ENCODE measurements around the gene TOX2. TPM values are rescaled to one million over a fixed set of nuclear protein-coding genes. Genes with fewer than 3 reads are reported as not detected.

The TOX2 gene
- total RNA-seq, 1 experiment from 2014 or later: 2.7 TPM

- intact Hi-C loops (cut with micrococcal nuclease): no loop called here
- peaks cover 5% of the 10 kb centered on the region for H3K4me1 Mint-ChIP-seq (ENCODE audit: insufficient read depth, unreplicated experiment)
- no peak for DNase-seq (ENCODE audit: unreplicated experiment)
- H3K9me3 Mint-ChIP-seq (ENCODE audit: unreplicated experiment): no peaks in the 10 kb centered on the region
- H3K27me3 Mint-ChIP-seq (ENCODE audit: insufficient read depth, unreplicated experiment): no peaks in the 10 kb centered on the region
- no TSS peak for BruUV-seq (replicated peaks)
- ChIA-PET POLR2A (no interaction called here), CTCF (interaction anchor here (0.6 to 3.3 kb wide), 4 partner anchors 8 to 1658 kb away, joined by 3 to 24 read pairs (median 4); no protein-coding TSS in a partner anchor)
- H3K27ac Mint-ChIP-seq (ENCODE audit: low read depth, unreplicated experiment): no peak overlapping the region
- TF ChIP-seq CTCF (IDR thresholded peaks at IDR 0.05; ENCODE audit: unreplicated experiment): no peak
- H3K36me3 Mint-ChIP-seq (ENCODE audit: insufficient read depth, unreplicated experiment): peaks cover 6% of the 10 kb centered on the region
- H3K4me3 Mint-ChIP-seq (ENCODE audit: unreplicated experiment): no peak overlapping the region
Measured at GRCh38 chr20:44075191-44075949, 160.7 kb downstream of the TOX2 start.

GRCh38 chr20:44075950-44076232 is 161.2 kb downstream of the TOX2 start:
- intact Hi-C loops (cut with micrococcal nuclease): no loop called here
- no TSS peak for BruUV-seq (replicated peaks)
- peaks cover 6% of the 10 kb centered on the region for H3K36me3 Mint-ChIP-seq (ENCODE audit: insufficient read depth, unreplicated experiment)
- H3K4me1 Mint-ChIP-seq (ENCODE audit: insufficient read depth, unreplicated experiment): peaks cover 6% of the 10 kb centered on the region
- no peaks in the 10 kb centered on the region for H3K27me3 Mint-ChIP-seq (ENCODE audit: insufficient read depth, unreplicated experiment)
- ChIA-PET CTCF (interaction anchor here (0.6 to 3.3 kb wide), 3 partner anchors 231 to 387 kb away, joined by 3 to 24 read pairs (median 5); no protein-coding TSS in a partner anchor), POLR2A (no interaction called here)
- TF ChIP-seq CTCF (IDR thresholded peaks at IDR 0.05; ENCODE audit: unreplicated experiment): no peak
- DNase-seq (ENCODE audit: unreplicated experiment): no peak
- no peak overlapping the region for H3K27ac Mint-ChIP-seq (ENCODE audit: low read depth, unreplicated experiment)
- no peaks in the 10 kb centered on the region for H3K9me3 Mint-ChIP-seq (ENCODE audit: unreplicated experiment)
- H3K4me3 Mint-ChIP-seq (ENCODE audit: unreplicated experiment): no peak overlapping the region

GRCh38 chr20:44079291-44079690 is 164.6 kb downstream of the TOX2 start:
- no peaks in the 10 kb centered on the region for H3K9me3 Mint-ChIP-seq (ENCODE audit: unreplicated experiment)
- ChIA-PET CTCF (interaction anchor here (0.7 to 16.2 kb wide), 15 partner anchors 11 to 630 kb away, joined by 3 to 521 read pairs (median 6); no protein-coding TSS in a partner anchor), POLR2A (interaction anchor here (1.7 kb wide), 1 partner anchor 328 kb away, joined by 11 read pairs; no protein-coding TSS in a partner anchor)
- peaks cover 6% of the 10 kb centered on the region for H3K36me3 Mint-ChIP-seq (ENCODE audit: insufficient read depth, unreplicated experiment)
- BruUV-seq (replicated peaks): no TSS peak
- peaks cover 12% of the 10 kb centered on the region for H3K4me1 Mint-ChIP-seq (ENCODE audit: insufficient read depth, unreplicated experiment)
- intact Hi-C loops (cut with micrococcal nuclease): no loop called here
- H3K27ac Mint-ChIP-seq (ENCODE audit: low read depth, unreplicated experiment): no peak overlapping the region
- no peaks in the 10 kb centered on the region for H3K27me3 Mint-ChIP-seq (ENCODE audit: insufficient read depth, unreplicated experiment)
- no peak for DNase-seq (ENCODE audit: unreplicated experiment)
- no peak overlapping the region for H3K4me3 Mint-ChIP-seq (ENCODE audit: unreplicated experiment)
- no peak for TF ChIP-seq CTCF (IDR thresholded peaks at IDR 0.05; ENCODE audit: unreplicated experiment)

DNA sequence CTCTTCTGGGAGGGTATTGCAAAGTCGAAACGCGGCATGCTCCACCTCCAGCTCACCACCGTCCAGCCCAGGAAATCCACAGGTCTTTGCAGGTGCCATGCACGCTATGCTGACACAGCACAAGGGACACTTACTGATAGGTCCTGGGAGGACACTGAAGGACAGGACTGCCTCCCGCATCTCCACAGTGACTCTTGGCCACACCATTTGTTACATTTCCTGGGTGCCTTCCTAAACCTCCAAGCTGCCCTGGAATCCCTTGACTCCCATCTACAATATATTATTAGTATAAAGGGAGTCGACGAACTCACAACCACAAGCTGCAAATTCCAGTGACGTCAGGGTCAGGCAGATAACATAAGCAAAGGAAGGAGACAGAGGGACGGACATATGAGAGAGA is 165.4 kb downstream of the TOX2 start:
- intact Hi-C loops (cut with micrococcal nuclease): loop anchor here (1.0 to 5.0 kb wide), 6 partner anchors 103 to 631 kb away; no protein-coding TSS in a partner anchor
- TF ChIP-seq CTCF (IDR thresholded peaks at IDR 0.05; ENCODE audit: unreplicated experiment): no peak
- H3K4me3 Mint-ChIP-seq (ENCODE audit: unreplicated experiment): no peak overlapping the region
- CTCF ChIA-PET: interaction anchor here (0.6 to 16.2 kb wide), 73 partner anchors 8 to 1947 kb away, joined by 3 to 521 read pairs (median 4); no protein-coding TSS in a partner anchor
- DNase-seq (ENCODE audit: unreplicated experiment): no peak
- no peaks in the 10 kb centered on the region for H3K9me3 Mint-ChIP-seq (ENCODE audit: unreplicated experiment)
- POLR2A ChIA-PET: interaction anchor here (0.7 to 1.9 kb wide), 4 partner anchors 10 to 331 kb away, joined by 3 to 11 read pairs (median 6); no protein-coding TSS in a partner anchor
- BruUV-seq (replicated peaks): no TSS peak
- no peaks in the 10 kb centered on the region for H3K27me3 Mint-ChIP-seq (ENCODE audit: insufficient read depth, unreplicated experiment)
- H3K27ac Mint-ChIP-seq (ENCODE audit: low read depth, unreplicated experiment): no peak overlapping the region
- H3K36me3 Mint-ChIP-seq (ENCODE audit: insufficient read depth, unreplicated experiment): peaks cover 6% of the 10 kb centered on the region
- peaks cover 12% of the 10 kb centered on the region for H3K4me1 Mint-ChIP-seq (ENCODE audit: insufficient read depth, unreplicated experiment)
